ENCODE measurements around the gene FAM234B. TPM values are rescaled to one million over a fixed set of nuclear protein-coding genes. Genes with fewer than 3 reads are reported as not detected.

FAM234B gene
- total and polyA plus RNA-seq, 2 of the 8 experiments (the other 6 are each of a cell fraction or from before 2014, with no cell fraction given) = 12.5 to 29.1 TPM

- TF ChIP-seq ASH2L (IDR thresholded peaks at IDR 0.05; ENCODE audit: low read length) = peak; percentile 98
- TF ChIP-seq POLR2A (IDR thresholded peaks at IDR 0.05; ENCODE audit: control extremely low read depth in 1 of 2, low read depth in 2 of 2, low read length in 2 of 2) = no peak; a peak in 1 of 3 replicates
- no peak for TF ChIP-seq HDAC6 (IDR thresholded peaks at IDR 0.05; ENCODE audit: low read depth, low read length)
- peak in 1 of 2 experiments; percentile 42; a peak in 1 of 4 replicates for TF ChIP-seq SIN3A (conservative IDR thresholded peaks at IDR 0.05 in 1 of 2, IDR thresholded peaks at IDR 0.05 in 1 of 2; ENCODE audit: low read depth in 1 of 2, low read length in 2 of 2)
- no peak for TF ChIP-seq CTBP2 (IDR thresholded peaks at IDR 0.05; ENCODE audit: borderline replicate concordance, insufficient read depth, insufficient read length, low read length)
- no peak for TF ChIP-seq CHD7 (IDR thresholded peaks at IDR 0.05; ENCODE audit: insufficient replicate concordance, low read length)
- TF ChIP-seq SP1 (IDR thresholded peaks at IDR 0.05; ENCODE audit: low read depth, low read length) = no peak
- TF ChIP-seq ATF3 (IDR thresholded peaks at IDR 0.05; ENCODE audit: insufficient read depth, low read depth, low read length) = 0 out of 2 replicates have a peak, but pooled peaks have one; percentile 40
- TF ChIP-seq BACH1 (IDR thresholded peaks at IDR 0.05; ENCODE audit: low read length) = no peak
These were observed at the start of gene FAM234B (continued) for GRCh38 chr12:13044002-13044905.
